HEK293 (cell line): ENCODE measurements around the gene NUBP1.

Source experiments
- CTCF ChIA-PET: fragments of 350-600 bp; formaldehyde crosslinking; extraction: SDS; loops from one replicate; lab custom pipeline; 2021; ENCODE audit warnings: antibody characterized with exemption; lab: Yijun Ruan, JAX
- POLR2A ChIA-PET: fragments of 300-600 bp; formaldehyde crosslinking; extraction: SDS; loops from one replicate; lab custom pipeline; 2020; ENCODE audit warnings: antibody characterized with exemption, inconsistent platforms; lab: Yijun Ruan, JAX
- H3K27ac ChIP-seq: fragments of 200-500 bp; sonication (Bioruptor generic); 2 replicates; pipeline ENCODE4 v1.5.1; 2014; ENCODE audit warnings: low read depth, low read length, control low read depth, inconsistent platforms; ENCODE audit errors: extremely low read depth
- H3K36me3 ChIP-seq, 2 experiments: fragments of 200-500 bp in 1 of 2; sonication (Bioruptor generic) in 1 of 2; 1 replicate in 1 of 2; 2 replicates in 1 of 2; pipeline ENCODE4 v1.5.1; 2014 to 2017; ENCODE audit warnings: inconsistent platforms in 2 of 2, low read length in 2 of 2; ENCODE audit not compliant: control insufficient read depth in 2 of 2, insufficient read depth in 1 of 2
- H3K4me1 ChIP-seq: fragments of 200-500 bp; sonication (Bioruptor generic); 2 replicates; pipeline ENCODE4 v1.5.1; 2014; ENCODE audit warnings: mild to moderate bottlenecking, low read length, inconsistent platforms; ENCODE audit not compliant: control insufficient read depth, insufficient read depth
- H3K4me3 ChIP-seq: 2 replicates; pipeline ENCODE4 v1.5.1; 2011; ENCODE audit warnings: low read depth, mild to moderate bottlenecking, control low read depth, low read length, moderate library complexity
- H3K9me3 ChIP-seq: fragments of 200-500 bp; sonication (Bioruptor generic); 2 replicates; pipeline ENCODE4 v1.5.1; 2014; ENCODE audit warnings: low read depth, low read length, inconsistent platforms; ENCODE audit not compliant: control insufficient read depth, insufficient read depth
- GLIS1 ChIP-seq: fragments of 450-650 bp; formaldehyde crosslinking; IDR thresholded peaks from 2 replicates; pipeline ENCODE4 v1.5.1; 2016; ENCODE audit warnings: missing biosample characterization, missing genetic modification characterization
- ZBTB17 ChIP-seq: fragments of 450-650 bp; formaldehyde crosslinking; IDR thresholded peaks from 2 replicates; pipeline ENCODE4 v1.5.1; 2016; ENCODE audit warnings: missing biosample characterization, missing genetic modification characterization
- ZBTB20 ChIP-seq: fragments of 450-650 bp; formaldehyde crosslinking; IDR thresholded peaks from 2 replicates; pipeline ENCODE4 v1.5.1; 2016; ENCODE audit warnings: missing biosample characterization, missing genetic modification characterization
- ZIC2 ChIP-seq: fragments of 450-650 bp; formaldehyde crosslinking; IDR thresholded peaks from 2 replicates; pipeline ENCODE4 v1.5.1; 2016; ENCODE audit warnings: missing biosample characterization, missing genetic modification characterization
- ZNF214 ChIP-seq: fragments of 450-650 bp; formaldehyde crosslinking; IDR thresholded peaks from 2 replicates; pipeline ENCODE4 v1.5.1; 2017; ENCODE audit warnings: missing biosample characterization, mild to moderate bottlenecking, missing genetic modification characterization, borderline replicate concordance
- ZNF335 ChIP-seq: fragments of 450-650 bp; formaldehyde crosslinking; conservative IDR thresholded peaks from 2 replicates; pipeline ENCODE4 v1.5.1; 2016; ENCODE audit warnings: missing biosample characterization, missing genetic modification characterization
- ZNF473 ChIP-seq: fragments of 450-650 bp; formaldehyde crosslinking; IDR thresholded peaks from 2 replicates; pipeline ENCODE4 v1.5.1; 2017; ENCODE audit warnings: missing biosample characterization, missing genetic modification characterization
- ZNF558 ChIP-seq: fragments of 450-650 bp; formaldehyde crosslinking; IDR thresholded peaks from 2 replicates; pipeline ENCODE4 v1.5.1; 2016; ENCODE audit warnings: missing biosample characterization, missing genetic modification characterization
- ZNF600 ChIP-seq: fragments of 450-650 bp; formaldehyde crosslinking; IDR thresholded peaks from 2 replicates; pipeline ENCODE4 v1.5.1; 2016; ENCODE audit warnings: missing biosample characterization, missing genetic modification characterization
- ZNF610 ChIP-seq: fragments of 450-650 bp; formaldehyde crosslinking; IDR thresholded peaks from 2 replicates; pipeline ENCODE4 v1.5.1; 2016; ENCODE audit warnings: missing biosample characterization, missing genetic modification characterization, borderline replicate concordance
- ZNF701 ChIP-seq: fragments of 450-650 bp; formaldehyde crosslinking; IDR thresholded peaks from 2 replicates; pipeline ENCODE4 v1.5.1; 2016; ENCODE audit warnings: missing biosample characterization, missing genetic modification characterization
- ZNF777 ChIP-seq: fragments of 450-650 bp; formaldehyde crosslinking; IDR thresholded peaks from 2 replicates; pipeline ENCODE4 v1.5.1; 2017; ENCODE audit warnings: missing biosample characterization, missing genetic modification characterization, borderline replicate concordance
- TF ChIP-seq, protein P1 (sequence below): fragments of 450-650 bp; formaldehyde crosslinking; IDR thresholded peaks from 2 replicates; pipeline ENCODE4 v1.5.1; 2017; ENCODE audit warnings: missing biosample characterization, missing genetic modification characterization
- TF ChIP-seq, protein P2 (sequence below): fragments of 450-650 bp; formaldehyde crosslinking; IDR thresholded peaks from 2 replicates; pipeline ENCODE4 v1.5.1; 2016; ENCODE audit warnings: missing biosample characterization, missing genetic modification characterization

NUBP1 gene

DNA sequence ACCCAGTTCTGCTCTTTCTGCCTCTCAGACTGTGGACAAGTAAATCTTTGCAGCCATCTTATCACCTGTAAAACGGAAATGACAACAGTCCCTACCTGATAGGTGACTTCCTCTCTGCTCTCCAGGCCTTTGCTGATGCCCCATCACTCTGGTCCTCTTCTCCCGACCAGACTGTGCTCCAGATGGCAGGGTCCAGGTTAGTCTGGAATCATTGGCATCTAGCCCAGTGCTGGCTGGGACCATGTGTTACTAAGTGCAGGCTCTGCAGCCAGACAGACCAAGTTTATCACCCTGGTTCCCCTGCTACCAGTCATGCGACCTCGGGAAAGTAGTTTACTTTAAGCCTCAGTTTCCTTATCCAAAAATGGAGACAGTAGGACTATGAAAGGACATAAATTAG, 1.8 kb upstream of the NUBP1 start:
- TF ChIP-seq ZNF701 (tag by site-specific recombination) (no peak), ZBTB20 (tag by site-specific recombination) (peak; percentile 53; the same call in 1 of the 2 replicates), ZNF600 (tag by site-specific recombination) (peak; percentile 47; the same call in 1 of the 2 replicates)
- Histone ChIP-seq H3K4me1 (no peaks in the 10 kb centered on the region; the same call in 1 of the 2 replicates), H3K9me3 (no peaks in the 10 kb centered on the region), H3K27ac (no peak overlapping the region), H3K4me3 (no peak overlapping the region), H3K36me3 (peaks cover 0 to 9% of the 10 kb centered on the region in 2 experiments; a peak in 2 of 3 replicates)
- ChIA-PET POLR2A (no interaction called here), CTCF (no interaction called here)

DNA sequence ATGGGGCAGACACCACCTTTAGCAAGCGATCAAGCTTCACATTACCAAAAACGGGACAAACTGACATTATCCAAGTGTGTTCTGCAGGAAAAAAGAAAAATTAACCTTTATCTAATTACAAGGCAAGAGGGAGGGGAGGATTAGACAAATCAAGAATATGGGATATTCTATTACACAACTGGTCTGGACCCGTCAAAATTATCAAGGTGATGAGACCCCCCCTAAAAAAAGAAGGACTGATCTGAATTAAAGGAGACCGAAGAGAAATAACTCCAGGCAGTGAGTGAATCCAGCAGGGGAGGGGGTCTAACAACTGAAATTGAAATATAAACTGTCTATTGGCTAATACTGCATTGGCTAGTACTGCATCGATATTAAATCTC, 424 bp upstream of the NUBP1 start:
- ChIA-PET CTCF (interaction anchor here (0.7 to 1.0 kb wide), 2 partner anchors 97 to 228 kb away, joined by 3 to 8 read pairs; no protein-coding TSS in a partner anchor), POLR2A (interaction anchor here (0.7 to 1.5 kb wide), 4 partner anchors 12 to 199 kb away, joined by 3 to 13 read pairs (median 5); partner anchors contain the start of gene DEXI)
- Histone ChIP-seq H3K36me3 (peaks cover 5 to 23% of the 10 kb centered on the region in 2 experiments; a peak in 2 of 3 replicates), H3K4me3 (peak overlapping the region; percentile 80), H3K9me3 (no peaks in the 10 kb centered on the region), H3K4me1 (no peaks in the 10 kb centered on the region; the same call in 1 of the 2 replicates), H3K27ac (no peak overlapping the region; the same call in 1 of the 2 replicates)
- TF ChIP-seq, protein P1, sequence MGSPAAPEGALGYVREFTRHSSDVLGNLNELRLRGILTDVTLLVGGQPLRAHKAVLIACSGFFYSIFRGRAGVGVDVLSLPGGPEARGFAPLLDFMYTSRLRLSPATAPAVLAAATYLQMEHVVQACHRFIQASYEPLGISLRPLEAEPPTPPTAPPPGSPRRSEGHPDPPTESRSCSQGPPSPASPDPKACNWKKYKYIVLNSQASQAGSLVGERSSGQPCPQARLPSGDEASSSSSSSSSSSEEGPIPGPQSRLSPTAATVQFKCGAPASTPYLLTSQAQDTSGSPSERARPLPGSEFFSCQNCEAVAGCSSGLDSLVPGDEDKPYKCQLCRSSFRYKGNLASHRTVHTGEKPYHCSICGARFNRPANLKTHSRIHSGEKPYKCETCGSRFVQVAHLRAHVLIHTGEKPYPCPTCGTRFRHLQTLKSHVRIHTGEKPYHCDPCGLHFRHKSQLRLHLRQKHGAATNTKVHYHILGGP (tag by site-specific recombination) = no peak
- TF ChIP-seq, protein P2, sequence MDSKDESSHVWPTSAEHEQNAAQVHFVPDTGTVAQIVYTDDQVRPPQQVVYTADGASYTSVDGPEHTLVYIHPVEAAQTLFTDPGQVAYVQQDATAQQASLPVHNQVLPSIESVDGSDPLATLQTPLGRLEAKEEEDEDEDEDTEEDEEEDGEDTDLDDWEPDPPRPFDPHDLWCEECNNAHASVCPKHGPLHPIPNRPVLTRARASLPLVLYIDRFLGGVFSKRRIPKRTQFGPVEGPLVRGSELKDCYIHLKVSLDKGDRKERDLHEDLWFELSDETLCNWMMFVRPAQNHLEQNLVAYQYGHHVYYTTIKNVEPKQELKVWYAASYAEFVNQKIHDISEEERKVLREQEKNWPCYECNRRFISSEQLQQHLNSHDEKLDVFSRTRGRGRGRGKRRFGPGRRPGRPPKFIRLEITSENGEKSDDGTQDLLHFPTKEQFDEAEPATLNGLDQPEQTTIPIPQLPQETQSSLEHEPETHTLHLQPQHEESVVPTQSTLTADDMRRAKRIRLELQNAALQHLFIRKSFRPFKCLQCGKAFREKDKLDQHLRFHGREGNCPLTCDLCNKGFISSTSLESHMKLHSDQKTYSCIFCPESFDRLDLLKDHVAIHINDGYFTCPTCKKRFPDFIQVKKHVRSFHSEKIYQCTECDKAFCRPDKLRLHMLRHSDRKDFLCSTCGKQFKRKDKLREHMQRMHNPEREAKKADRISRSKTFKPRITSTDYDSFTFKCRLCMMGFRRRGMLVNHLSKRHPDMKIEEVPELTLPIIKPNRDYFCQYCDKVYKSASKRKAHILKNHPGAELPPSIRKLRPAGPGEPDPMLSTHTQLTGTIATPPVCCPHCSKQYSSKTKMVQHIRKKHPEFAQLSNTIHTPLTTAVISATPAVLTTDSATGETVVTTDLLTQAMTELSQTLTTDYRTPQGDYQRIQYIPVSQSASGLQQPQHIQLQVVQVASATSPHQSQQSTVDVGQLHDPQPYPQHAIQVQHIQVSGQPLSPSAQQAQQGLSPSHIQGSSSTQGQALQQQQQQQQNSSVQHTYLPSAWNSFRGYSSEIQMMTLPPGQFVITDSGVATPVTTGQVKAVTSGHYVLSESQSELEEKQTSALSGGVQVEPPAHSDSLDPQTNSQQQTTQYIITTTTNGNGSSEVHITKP = peak; percentile 87
- TF ChIP-seq ZNF214 (tag by site-specific recombination) = no peak

DNA sequence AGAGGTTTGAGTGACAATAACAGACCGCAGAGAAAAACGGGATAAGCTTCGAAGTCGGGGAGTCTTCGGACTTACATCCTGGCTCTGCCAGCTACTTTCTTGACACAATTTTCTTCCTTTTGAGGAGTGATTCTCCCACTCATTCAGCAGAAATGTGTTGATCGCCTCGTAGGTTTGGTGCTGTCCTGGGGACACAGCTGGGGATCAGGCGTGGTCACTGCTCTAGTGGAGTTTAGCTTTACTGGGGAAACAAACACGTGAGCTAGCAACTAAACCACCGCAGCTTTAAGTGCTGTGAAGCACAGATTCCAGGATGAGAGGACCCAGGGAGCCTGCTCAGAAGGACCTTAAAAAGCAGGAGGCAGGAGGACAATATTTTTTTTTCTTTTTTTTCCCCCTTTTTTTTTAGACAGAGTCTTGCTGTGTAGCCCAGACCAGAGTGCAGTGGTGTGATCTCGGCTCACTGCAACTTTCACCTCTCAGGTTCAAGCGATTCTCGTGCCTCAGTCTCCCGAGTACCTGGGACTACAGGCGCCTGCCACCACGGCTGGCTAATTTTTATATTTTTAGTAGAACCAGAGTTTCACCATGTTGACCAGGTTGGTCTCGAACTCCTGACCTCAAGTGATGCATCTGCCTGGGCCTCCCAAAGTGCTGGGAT, 858 bp downstream of the NUBP1 start:
- ChIA-PET CTCF (interaction anchor here (0.6 to 0.8 kb wide), 4 partner anchors 219 to 759 kb away, joined by 3 to 7 read pairs (median 4); no protein-coding TSS in a partner anchor), POLR2A (interaction anchor here (0.7 to 1.5 kb wide), 8 partner anchors 8 to 1640 kb away, joined by 3 to 13 read pairs (median 4); partner anchors contain the start of genes DEXI and EMP2)
- no peaks in the 10 kb centered on the region for H3K9me3 ChIP-seq
- H3K4me3 ChIP-seq = peak overlapping the region; percentile 23
- no peaks in the 10 kb centered on the region; the same call in 1 of the 2 replicates for H3K4me1 ChIP-seq
- peaks cover 6 to 34% of the 10 kb centered on the region in 2 experiments; a peak in 2 of 3 replicates for H3K36me3 ChIP-seq
- TF ChIP-seq ZNF335 (peak; percentile 68; the same call in 1 of the 2 replicates), ZNF610 (tag by site-specific recombination) (no peak), ZNF777 (no peak), ZNF473 (tag by site-specific recombination) (no peak), GLIS1 (peak; percentile 75), ZBTB17 (tag by site-specific recombination) (0 out of 2 replicates have a peak, but pooled peaks have one; percentile 6), ZIC2 (tag by site-specific recombination) (0 out of 2 replicates have a peak, but pooled peaks have one; percentile 9), ZNF558 (no peak)
- TF ChIP-seq, protein P2 = peak; percentile 77
- TF ChIP-seq, all 188 proteins: peak for 5
- peak overlapping the region; percentile 43; the same call in 1 of the 2 replicates for H3K27ac ChIP-seq
